CD14-positive monocyte (primary cell): Measurements from ENCODE around the gene CDCP2. TPM values are rescaled to one million over a fixed set of nuclear protein-coding genes. Genes with fewer than 3 reads are reported as not detected.
A peak's percentile ranks its signal among the peaks of the same experiment; 100 is the strongest.

Source experiments
- DNase-seq, 3 donors: peaks; one replicate each; pipeline ENCODE4 v3.0.0-alpha.2; 2011 to 2022
- H2AFZ ChIP-seq: 2 replicates; pipeline ENCODE4 v1.6.0; 2012; ENCODE audit warnings: mild to moderate bottlenecking, low read depth, low read length, inconsistent platforms; ENCODE audit not compliant: insufficient read depth, poor library complexity, severe bottlenecking
- H3K27ac ChIP-seq, 2 donors: 1 replicate in 1 of 2; 2 replicates in 1 of 2; pipeline ENCODE4 v1.5.1; 2012 to 2013; ENCODE audit warnings: low read length in 2 of 2, control low read depth in 1 of 2, inconsistent platforms in 1 of 2, low read depth in 1 of 2, mild to moderate bottlenecking in 1 of 2
- H3K27me3 ChIP-seq, 2 donors: one replicate each; pipeline versions ENCODE4 v1.6.0 to v1.6.1; 2011 to 2013; ENCODE audit warnings: low read length in 2 of 2; ENCODE audit not compliant: control insufficient read depth in 2 of 2, insufficient read depth in 2 of 2
- H3K36me3 ChIP-seq, 2 donors: replicated peaks in 1 of 2; 1 replicate in 1 of 2; 2 replicates in 1 of 2; pipeline versions ENCODE4 v1.5.1 to v1.6.1; 2012 to 2013; ENCODE audit warnings: low read length in 2 of 2, control low read depth in 1 of 2, inconsistent platforms in 1 of 2, mild to moderate bottlenecking in 1 of 2; ENCODE audit not compliant: insufficient read depth in 2 of 2, control insufficient read depth in 1 of 2
- H3K4me1 ChIP-seq, 2 donors: 1 replicate in 1 of 2; 2 replicates in 1 of 2; pipeline versions ENCODE4 v1.5.1 to v1.6.1; 2012 to 2013; ENCODE audit warnings: low read length in 2 of 2, control low read depth in 1 of 2, inconsistent platforms in 1 of 2, mild to moderate bottlenecking in 1 of 2, moderate library complexity in 1 of 2; ENCODE audit not compliant: insufficient read depth in 2 of 2, control insufficient read depth in 1 of 2
- H3K4me2 ChIP-seq: replicated peaks from 2 replicates; pipeline ENCODE3; 2012; ENCODE audit warnings: low read length, moderate library complexity, mild to moderate bottlenecking; ENCODE audit not compliant: poor library complexity, severe bottlenecking; ENCODE audit errors: extremely low read depth
- H3K4me3 ChIP-seq, 3 experiments: fragments of 200-600 bp in 1 of 3; sonication (generic) in 1 of 3; replicated peaks in 1 of 3; 1 replicate in 2 of 3; 2 replicates in 1 of 3; pipeline ENCODE4 v1.5.1; 2011 to 2013; ENCODE audit warnings: low read length in 3 of 3, mild to moderate bottlenecking in 3 of 3, control low read depth in 2 of 3, low read depth in 2 of 3, inconsistent platforms in 1 of 3, moderate library complexity in 1 of 3
- H3K79me2 ChIP-seq: 2 replicates; pipeline ENCODE4 v1.6.0; 2012; ENCODE audit warnings: mild to moderate bottlenecking, control low read depth, inconsistent platforms, low read length, moderate library complexity; ENCODE audit not compliant: insufficient read depth
- H3K9ac ChIP-seq: 2 replicates; pipeline ENCODE4 v1.6.0; 2017; ENCODE audit warnings: low read length, mild to moderate bottlenecking; ENCODE audit not compliant: insufficient read depth, poor library complexity, severe bottlenecking
- H3K9me3 ChIP-seq, 2 donors: replicated peaks in 1 of 2; 1 replicate in 1 of 2; 2 replicates in 1 of 2; pipeline versions ENCODE4 v1.5.1 to v1.6.1; 2012 to 2013; ENCODE audit warnings: low read length in 2 of 2, control low read depth in 1 of 2; ENCODE audit not compliant: control insufficient read depth in 1 of 2, insufficient read depth in 1 of 2
- H4K20me1 ChIP-seq: 2 replicates; pipeline ENCODE4 v1.6.0; 2012; ENCODE audit warnings: mild to moderate bottlenecking, low read length, control low read depth, moderate library complexity; ENCODE audit not compliant: insufficient read depth
- H3K27ac Mint-ChIP-seq, 7 donors: one replicate each; pipeline ENCODE4 v1.8.0; 2020; ENCODE audit warnings: mild to moderate bottlenecking in 7 of 7, mixed read lengths in 7 of 7, moderate library complexity in 6 of 7, inconsistent platforms in 2 of 7
- H3K27me3 Mint-ChIP-seq, 3 donors: one replicate each; pipeline ENCODE4 v1.8.0; 2021 to 2022; ENCODE audit warnings: low read depth in 3 of 3, mild to moderate bottlenecking in 3 of 3, mixed read lengths in 3 of 3, moderate library complexity in 3 of 3, inconsistent platforms in 1 of 3
- H3K36me3 Mint-ChIP-seq, 2 donors: one replicate each; pipeline ENCODE4 v1.8.0; 2020; ENCODE audit warnings: mixed read lengths in 2 of 2, inconsistent platforms in 1 of 2, mild to moderate bottlenecking in 1 of 2
- H3K4me1 Mint-ChIP-seq: one replicate; pipeline ENCODE4 v1.8.0; 2020; ENCODE audit warnings: mild to moderate bottlenecking, mixed read lengths
- H3K4me3 Mint-ChIP-seq, 2 donors: one replicate each; pipeline ENCODE4 v1.8.0; 2020; ENCODE audit warnings: mild to moderate bottlenecking in 2 of 2, mixed read lengths in 2 of 2, moderate library complexity in 1 of 2
- H3K9me3 Mint-ChIP-seq, 7 donors: one replicate each; pipeline ENCODE4 v1.8.0; 2020 to 2022; ENCODE audit warnings: mixed read lengths in 7 of 7, mild to moderate bottlenecking in 6 of 7, moderate library complexity in 6 of 7, inconsistent platforms in 2 of 7
- WGBS: methylation state at CpG from one replicate; pipeline ENCODE4 v1.1.5; 2013; ENCODE audit warnings: missing lambda C conversion rate; ENCODE audit not compliant: insufficient coverage; 5-methylcytosine and 5-hydroxymethylcytosine counted together
- intact Hi-C, 2 donors: fragments of 100-400 bp; cut with micrococcal nuclease; formaldehyde crosslinking; loops; one replicate each; pipeline versions ENCODE4 v1.15.0 to v1.15.1; 2023
- polyA plus RNA-seq, 3 donors: library from polyadenylated mRNA; depleted of rRNA in 1 of 3; unstranded in 2 of 3; stranded (reverse) in 1 of 3; fragments of 300-500 nt in 2 of 3; fragments of >200 nt in 1 of 3; fragmentation: Illumina TruSeq in 2 of 3; gene quantifications; 1 replicate in 2 of 3; 2 replicates in 1 of 3; pipeline ENCODE4 v1.2.3, GENCODE V29; 2012 to 2021
- TF ChIP-seq, protein P1 (sequence below): fragments of 200-600 bp; IDR thresholded peaks from one replicate; pipeline ENCODE4 v1.8.0; 2022; ENCODE audit warnings: antibody characterized with exemption, mild to moderate bottlenecking

CDCP2 gene
- polyA plus RNA-seq, 3 donors: 0.09 TPM; not detected in 2

DNA sequence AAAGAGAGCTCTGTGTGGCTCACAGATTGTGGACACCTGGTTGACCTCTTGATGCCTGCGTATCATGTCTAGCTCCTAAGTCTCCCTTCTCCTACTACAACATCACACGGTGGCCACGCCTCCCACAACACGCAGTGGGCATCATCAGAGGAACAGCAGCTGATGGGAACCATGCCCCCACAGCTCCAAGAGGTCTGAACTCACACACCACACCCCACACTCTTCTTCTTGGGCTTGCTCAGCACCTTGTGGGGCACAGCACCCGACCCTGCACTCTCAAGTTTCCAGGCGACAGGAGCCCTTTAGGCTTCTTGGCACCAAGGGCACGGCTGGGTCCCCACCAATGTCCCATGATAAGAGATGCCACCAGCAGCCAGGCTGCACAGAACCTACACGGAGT lies 18.8 kb upstream of the CDCP2 start:
- Histone ChIP-seq H3K9me3 (no peaks in the 10 kb centered on the region), H2AFZ (no peak overlapping the region), H3K79me2 (no peaks in the 10 kb centered on the region), H3K4me2 (no peak overlapping the region), H3K4me1 (no peaks in the 10 kb centered on the region), H4K20me1 (no peaks in the 10 kb centered on the region), H3K27me3 (no peaks in the 10 kb centered on the region), H3K27ac (no peak overlapping the region), H3K4me3 (no peak overlapping the region), H3K9ac (no peak overlapping the region), H3K36me3 (peaks cover 7 to 13% of the 10 kb centered on the region in 2 donors)
- Mint-ChIP-seq H3K36me3 (peaks cover 5 to 9% of the 10 kb centered on the region in 2 donors), H3K27ac (no peak overlapping the region), H3K4me3 (no peak overlapping the region), H3K27me3 (no peaks in the 10 kb centered on the region), H3K9me3 (no peaks in the 10 kb centered on the region), H3K4me1 (peaks cover 4% of the 10 kb centered on the region)
- intact Hi-C loops: no loop called here
- TF ChIP-seq, protein P1, sequence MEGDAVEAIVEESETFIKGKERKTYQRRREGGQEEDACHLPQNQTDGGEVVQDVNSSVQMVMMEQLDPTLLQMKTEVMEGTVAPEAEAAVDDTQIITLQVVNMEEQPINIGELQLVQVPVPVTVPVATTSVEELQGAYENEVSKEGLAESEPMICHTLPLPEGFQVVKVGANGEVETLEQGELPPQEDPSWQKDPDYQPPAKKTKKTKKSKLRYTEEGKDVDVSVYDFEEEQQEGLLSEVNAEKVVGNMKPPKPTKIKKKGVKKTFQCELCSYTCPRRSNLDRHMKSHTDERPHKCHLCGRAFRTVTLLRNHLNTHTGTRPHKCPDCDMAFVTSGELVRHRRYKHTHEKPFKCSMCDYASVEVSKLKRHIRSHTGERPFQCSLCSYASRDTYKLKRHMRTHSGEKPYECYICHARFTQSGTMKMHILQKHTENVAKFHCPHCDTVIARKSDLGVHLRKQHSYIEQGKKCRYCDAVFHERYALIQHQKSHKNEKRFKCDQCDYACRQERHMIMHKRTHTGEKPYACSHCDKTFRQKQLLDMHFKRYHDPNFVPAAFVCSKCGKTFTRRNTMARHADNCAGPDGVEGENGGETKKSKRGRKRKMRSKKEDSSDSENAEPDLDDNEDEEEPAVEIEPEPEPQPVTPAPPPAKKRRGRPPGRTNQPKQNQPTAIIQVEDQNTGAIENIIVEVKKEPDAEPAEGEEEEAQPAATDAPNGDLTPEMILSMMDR: no peak
- WGBS: 99% methylated on average over 7 of the region's 8 CpGs
- no peak for DNase-seq

DNA sequence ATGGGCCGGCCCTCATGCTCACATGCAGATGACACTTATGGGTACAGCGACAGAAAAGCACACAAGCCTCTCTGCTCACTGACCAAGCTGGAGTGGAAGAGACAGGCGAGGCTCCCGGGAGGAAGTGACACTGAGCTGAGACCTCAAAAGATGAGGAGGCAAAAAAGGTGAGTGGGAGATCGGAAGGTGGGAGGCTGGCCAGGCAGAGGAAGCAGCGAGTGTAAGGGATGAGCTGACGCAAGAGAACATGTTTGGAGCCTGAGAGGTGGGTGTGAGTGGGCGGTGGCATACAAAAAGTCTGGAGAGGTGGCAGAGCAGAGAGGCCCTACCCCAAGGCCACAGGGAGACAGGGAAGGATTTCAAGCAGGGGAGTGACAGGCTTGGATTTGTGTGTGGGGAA lies 18.2 kb upstream of the CDCP2 start:
- H3K36me3 ChIP-seq: peaks cover 7 to 13% of the 10 kb centered on the region in 2 donors
- intact Hi-C loops: no loop called here
- no peak overlapping the region for H3K27ac ChIP-seq
- peaks cover 5 to 9% of the 10 kb centered on the region in 2 donors for H3K36me3 Mint-ChIP-seq
- DNase-seq: no peak
- H3K27me3 Mint-ChIP-seq: no peaks in the 10 kb centered on the region
- no peak overlapping the region for H3K4me3 ChIP-seq
- no peaks in the 10 kb centered on the region for H3K27me3 ChIP-seq
- WGBS: 82% methylated on average over 8 of the region's 8 CpGs
- no peak overlapping the region for H3K9ac ChIP-seq
- no peak overlapping the region for H3K4me3 Mint-ChIP-seq
- H3K27ac Mint-ChIP-seq: peak overlapping the region in 4 of 7 donors; percentile 5 to 33 (median 24)
- peaks cover 4% of the 10 kb centered on the region for H3K4me1 Mint-ChIP-seq
- H3K4me2 ChIP-seq: no peak overlapping the region
- no peaks in the 10 kb centered on the region for H4K20me1 ChIP-seq
- no peaks in the 10 kb centered on the region for H3K79me2 ChIP-seq
- no peaks in the 10 kb centered on the region for H3K4me1 ChIP-seq
- no peak overlapping the region for H2AFZ ChIP-seq
- H3K9me3 Mint-ChIP-seq: no peaks in the 10 kb centered on the region
- TF ChIP-seq, protein P1: no peak
- H3K9me3 ChIP-seq: no peaks in the 10 kb centered on the region
